H1 (cell line): ENCODE results near the gene PHF24. TPM values are rescaled to one million over a fixed set of nuclear protein-coding genes. Genes with fewer than 3 reads are reported as not detected.

Experiments used
- CTCF ChIA-PET: fragments of 300-600 bp; sonication (Branson Sonifier 250); formaldehyde crosslinking; loops from one replicate; lab custom pipeline; 2021; ENCODE audit not compliant: partially characterized antibody; lab: Charles Lee
- POLR2A ChIA-PET: fragments of 300-600 bp; sonication (Branson Sonifier 250); formaldehyde crosslinking; loops from one replicate; lab custom pipeline; 2021; ENCODE audit warnings: inconsistent platforms; ENCODE audit not compliant: partially characterized antibody; lab: Charles Lee
- DNase-seq, 2 experiments: peaks; one replicate each; pipeline versions ENCODE4 v3.0.0 to v3.0.0-alpha.2; 2010 to 2022; ENCODE audit warnings: low spot score in 2 of 2, low read depth in 1 of 2, mixed read lengths in 1 of 2
- FAIRE-seq: peaks from 2 replicates; lab custom pipeline; 2011; peaks lifted over from hg19 to GRCh38; lab: Jason Lieb, UNC
- H2AFZ ChIP-seq: 2 replicates; pipeline ENCODE4 v1.8.1; 2012; ENCODE audit warnings: low read length, inconsistent platforms
- H2AK5ac ChIP-seq: 2 replicates; pipeline ENCODE4 v1.6.1; 2013; ENCODE audit warnings: low read depth, low read length
- H2BK120ac ChIP-seq: replicated peaks from 2 replicates; pipeline ENCODE3; 2013; ENCODE audit warnings: low read depth, low read length, inconsistent platforms
- H2BK12ac ChIP-seq: 2 replicates; pipeline ENCODE4 v1.6.1; 2013; ENCODE audit warnings: low read depth, low read length
- H2BK15ac ChIP-seq: 2 replicates; pipeline ENCODE4 v1.6.1; 2013; ENCODE audit warnings: low read length
- H2BK20ac ChIP-seq: 2 replicates; pipeline ENCODE4 v1.6.1; 2013; ENCODE audit warnings: low read length
- H2BK5ac ChIP-seq: 2 replicates; pipeline ENCODE4 v1.6.1; 2013; ENCODE audit warnings: low read depth, low read length
- H3K14ac ChIP-seq: 2 replicates; pipeline ENCODE4 v1.6.1; 2013; ENCODE audit warnings: inconsistent platforms; ENCODE audit not compliant: insufficient read length
- H3K18ac ChIP-seq: 2 replicates; pipeline ENCODE4 v1.6.1; 2013; ENCODE audit warnings: low read length; ENCODE audit errors: extremely low read depth
- H3K23ac ChIP-seq: 2 replicates; pipeline ENCODE4 v1.6.1; 2013; ENCODE audit warnings: inconsistent platforms; ENCODE audit not compliant: insufficient read length
- H3K23me2 ChIP-seq: 2 replicates; pipeline ENCODE4 v1.6.1; 2013; ENCODE audit warnings: low read depth, low read length
- H3K27ac ChIP-seq: 2 replicates; pipeline ENCODE4 v1.6.1; 2011; ENCODE audit warnings: low read depth, low read length, inconsistent platforms
- H3K27me3 ChIP-seq, 4 experiments: replicated peaks in 1 of 4; 1 replicate in 1 of 4; 2 replicates in 3 of 4; pipeline versions ENCODE4 v1.6.1 to v1.8.1; 2011 to 2013; ENCODE audit warnings: low read length in 3 of 4, mild to moderate bottlenecking in 3 of 4, inconsistent platforms in 2 of 4, mixed read lengths in 2 of 4, moderate library complexity in 1 of 4; ENCODE audit not compliant: control insufficient read depth in 3 of 4, insufficient read depth in 3 of 4; ENCODE audit errors: extremely low read depth in 1 of 4
- H3K36me3 ChIP-seq, 4 experiments: 2 replicates each; pipeline versions ENCODE4 v1.6.1 to v1.8.1; 2011 to 2013; ENCODE audit warnings: mild to moderate bottlenecking in 4 of 4, low read length in 3 of 4, moderate library complexity in 2 of 4, control low read depth in 1 of 4, inconsistent platforms in 1 of 4; ENCODE audit not compliant: insufficient read depth in 4 of 4, control insufficient read depth in 2 of 4
- H3K4ac ChIP-seq: replicated peaks from 2 replicates; pipeline ENCODE3; 2013; ENCODE audit warnings: low read length, low read depth, mixed read lengths, inconsistent platforms; ENCODE audit not compliant: insufficient read length
- H3K4me1 ChIP-seq, 4 experiments: replicated peaks in 1 of 4; 1 replicate in 1 of 4; 2 replicates in 3 of 4; pipeline versions ENCODE4 v1.6.1 to v1.8.1; 2011 to 2013; ENCODE audit warnings: low read length in 3 of 4, inconsistent platforms in 2 of 4, mixed read lengths in 1 of 4; ENCODE audit not compliant: insufficient read depth in 4 of 4, control insufficient read depth in 3 of 4
- H3K4me2 ChIP-seq, 2 experiments: 2 replicates each; pipeline versions ENCODE4 v1.6.1 to v1.8.1; 2011 to 2013; ENCODE audit warnings: low read depth in 2 of 2, low read length in 2 of 2, control low read depth in 1 of 2, inconsistent platforms in 1 of 2, mild to moderate bottlenecking in 1 of 2; ENCODE audit not compliant: insufficient read depth in 1 of 2
- H3K4me3 ChIP-seq, 4 experiments: fragments of 200-600, 300-600 bp in 1 of 4; sonication (generic), shearing (Covaris generic), sonication (Bioruptor Twin) in 1 of 4; 2 replicates each; pipeline versions ENCODE4 v1.5.1 to v1.8.1; 2011 to 2016; ENCODE audit warnings: low read length in 4 of 4, low read depth in 3 of 4, control low read depth in 2 of 4, inconsistent platforms in 2 of 4, mild to moderate bottlenecking in 2 of 4, mixed read lengths in 1 of 4, moderate library complexity in 1 of 4; ENCODE audit not compliant: insufficient read depth in 2 of 4; ENCODE audit errors: extremely low read depth in 1 of 4
- H3K56ac ChIP-seq: replicated peaks from 2 replicates; pipeline ENCODE3; 2013; ENCODE audit warnings: low read depth, mild to moderate bottlenecking, mixed read lengths, low read length, inconsistent platforms; ENCODE audit not compliant: insufficient read length
- H3K79me1 ChIP-seq: 2 replicates; pipeline ENCODE4 v1.6.1; 2013; ENCODE audit warnings: low read depth, low read length, control low read depth
- H3K79me2 ChIP-seq, 2 experiments: 2 replicates each; pipeline versions ENCODE4 v1.6.1 to v1.8.1; 2012 to 2013; ENCODE audit warnings: low read length in 2 of 2, mild to moderate bottlenecking in 2 of 2, inconsistent platforms in 1 of 2; ENCODE audit not compliant: insufficient read depth in 2 of 2, control insufficient read depth in 1 of 2
- H3K9ac ChIP-seq, 4 experiments: replicated peaks in 1 of 4; 1 replicate in 1 of 4; 2 replicates in 3 of 4; pipeline versions ENCODE4 v1.6.1 to v1.8.1; 2011 to 2013; ENCODE audit warnings: low read depth in 3 of 4, low read length in 3 of 4, control low read depth in 2 of 4, mild to moderate bottlenecking in 2 of 4, moderate library complexity in 2 of 4, inconsistent platforms in 1 of 4; ENCODE audit errors: extremely low read depth in 1 of 4
- H3K9me3 ChIP-seq, 2 experiments: 2 replicates each; pipeline versions ENCODE4 v1.6.1 to v1.8.1; 2012 to 2013; ENCODE audit warnings: mild to moderate bottlenecking in 2 of 2, moderate library complexity in 2 of 2, control low read depth in 1 of 2, inconsistent platforms in 1 of 2, low read depth in 1 of 2, low read length in 1 of 2, mixed read lengths in 1 of 2; ENCODE audit not compliant: insufficient read depth in 2 of 2
- H4K20me1 ChIP-seq, 2 experiments: replicated peaks in 1 of 2; 2 replicates each; pipeline versions ENCODE3 to v1.8.1; 2011 to 2013; ENCODE audit warnings: inconsistent platforms in 2 of 2, low read length in 2 of 2, mild to moderate bottlenecking in 1 of 2; ENCODE audit not compliant: insufficient read depth in 2 of 2, control insufficient read depth in 1 of 2
- H4K5ac ChIP-seq: 2 replicates; pipeline ENCODE4 v1.6.1; 2013; ENCODE audit warnings: low read length, low read depth, mixed read lengths, inconsistent platforms; ENCODE audit not compliant: insufficient read length
- H4K8ac ChIP-seq: 2 replicates; pipeline ENCODE4 v1.8.0; 2013; ENCODE audit warnings: mild to moderate bottlenecking, moderate library complexity, low read length, inconsistent platforms; ENCODE audit not compliant: insufficient read depth; ENCODE audit errors: extremely low read depth
- H4K91ac ChIP-seq: replicated peaks from 2 replicates; pipeline ENCODE3; 2013; ENCODE audit warnings: low read length, mixed read lengths, inconsistent platforms; ENCODE audit not compliant: insufficient read length
- EP300 ChIP-seq, 2 experiments: IDR thresholded peaks; 1 replicate in 1 of 2; 2 replicates in 1 of 2; pipeline ENCODE4 v1.6.1; 2011 to 2012; ENCODE audit warnings: low read depth in 2 of 2, low read length in 2 of 2, mild to moderate bottlenecking in 2 of 2, borderline replicate concordance in 1 of 2, inconsistent platforms in 1 of 2, moderate library complexity in 1 of 2
- PHF8 ChIP-seq: fragments of 200-600 bp; sonication (generic); conservative IDR thresholded peaks from 2 replicates; pipeline ENCODE4 v1.7.1; 2012; ENCODE audit warnings: low read depth, mild to moderate bottlenecking, inconsistent platforms, low read length, moderate library complexity
- POLR2A ChIP-seq, 2 experiments: IDR thresholded peaks; 1 replicate in 1 of 2; 2 replicates in 1 of 2; pipeline ENCODE4 v1.6.1; 2011; ENCODE audit warnings: low read depth in 2 of 2, low read length in 2 of 2, mild to moderate bottlenecking in 2 of 2; ENCODE audit errors: control extremely low read depth in 1 of 2
- POLR2AphosphoS5 ChIP-seq: IDR thresholded peaks from 2 replicates; pipeline ENCODE4 v1.6.1; 2011; ENCODE audit warnings: low read depth, low read length
- RXRA ChIP-seq: IDR thresholded peaks from 2 replicates; pipeline ENCODE4 v1.6.1; 2011; ENCODE audit warnings: low read depth, mild to moderate bottlenecking, low read length, moderate library complexity; ENCODE audit not compliant: insufficient read depth
- SRF ChIP-seq: IDR thresholded peaks from 2 replicates; pipeline ENCODE4 v1.6.1; 2011; ENCODE audit warnings: mild to moderate bottlenecking, low read depth, low read length, moderate library complexity
- TAF1 ChIP-seq: IDR thresholded peaks from 2 replicates; pipeline ENCODE4 v1.6.1; 2011; ENCODE audit warnings: mild to moderate bottlenecking, low read depth, low read length
- WGBS, 2 experiments: shearing (Covaris generic) in 1 of 2; methylation state at CpG; one replicate each; pipeline versions ENCODE4 v1.1.6 to v1.1.7; 2013 to 2015; ENCODE audit warnings: low lambda C conversion rate in 2 of 2, mixed read lengths in 2 of 2, inconsistent platforms in 1 of 2, low coverage in 1 of 2, missing lambda C conversion rate in 1 of 2; ENCODE audit not compliant: insufficient replicate concordance in 2 of 2, insufficient coverage in 1 of 2, insufficient read length in 1 of 2; ENCODE audit errors: extremely low coverage in 1 of 2, missing lambda C conversion rate in 1 of 2; 5-methylcytosine and 5-hydroxymethylcytosine counted together
- polyA plus RNA-seq, 7 experiments: library from polyadenylated mRNA; depleted of rRNA in 3 of 7; stranded (reverse) in 5 of 7; unstranded in 2 of 7; fragments of >200 nt in 5 of 7; fragments of 200-250 nt in 2 of 7; gene quantifications; 1 replicate in 5 of 7; 2 replicates in 1 of 7; 4 replicates in 1 of 7; pipeline versions ENCODE4 v1.2.1 to v1.2.3, GENCODE V29; 2011 to 2013; ENCODE audit warnings: missing spikeins in 2 of 7, mixed read lengths in 2 of 7
- total RNA-seq: library from RNA; stranded (reverse); fragmentation: NEBNext Ultra II Directional; extraction: Animal tissue kit (Norgen Biotek cat#: 25700); gene quantifications from 2 replicates; pipeline ENCODE4 v1.2.1, GENCODE V29; 2021

The PHF24 gene
- total and polyA plus RNA-seq, 2 of the 8 experiments (the other 6 are each of a cell fraction or from before 2014, with no cell fraction given): 0.29 to 0.35 TPM

- H2BK12ac ChIP-seq: no peak overlapping the region
- 66% methylated on average over 10 of the region's 10 CpGs; no CpG with 5 or more reads in 1 of the 2 experiments for WGBS, 2 experiments
- no peak overlapping the region for H4K5ac ChIP-seq
- no peaks in the 10 kb centered on the region for H3K27me3 ChIP-seq
- H2BK15ac ChIP-seq: no peak overlapping the region
- no peak overlapping the region for H3K56ac ChIP-seq
- H3K79me2 ChIP-seq: peaks cover 0 to 12% of the 10 kb centered on the region in 2 experiments; a peak in 2 of 4 replicates
- FAIRE-seq (no peak), DNase-seq (no peak)
- ChIA-PET CTCF (interaction anchor here (0.6 to 14.8 kb wide), 36 partner anchors 11 to 479 kb away, joined by 3 to 148 read pairs (median 5); partner anchors contain the start of gene PIGO), POLR2A (interaction anchor here (0.8 to 2.8 kb wide), 13 partner anchors 8 to 94 kb away, joined by 3 to 12 read pairs (median 4); partner anchors contain the start of genes FANCG and VCP)
- H3K9me3 ChIP-seq: no peaks in the 10 kb centered on the region
- no peak overlapping the region for H2BK20ac ChIP-seq
- 0 out of 7 replicates have a peak overlapping the region, but pooled peaks of 1 of the 4 experiments have one; percentile 16 for H3K9ac ChIP-seq
- no peak overlapping the region for H2AFZ ChIP-seq
- no peaks in the 10 kb centered on the region for H4K20me1 ChIP-seq
- no peak overlapping the region for H3K14ac ChIP-seq
- H2BK120ac ChIP-seq: no peak overlapping the region
- no peak overlapping the region for H3K4ac ChIP-seq
- H4K91ac ChIP-seq: no peak overlapping the region
- no peak overlapping the region for H3K18ac ChIP-seq
- peaks cover 18 to 41% (median 26%) of the 10 kb centered on the region in 4 experiments; a peak in 7 of 8 replicates for H3K36me3 ChIP-seq
- no peak overlapping the region for H4K8ac ChIP-seq
- TF ChIP-seq TAF1 (peak; percentile 36; the same call in 1 of the 2 replicates), EP300 (IDR thresholded peaks at IDR 0.05; ENCODE audit: borderline replicate concordance in 1 of 2, low read depth in 2 of 2, low read length in 2 of 2) (no peak), PHF8 (no peak), SRF (peak; percentile 69), POLR2A (IDR thresholded peaks at IDR 0.05; ENCODE audit: control extremely low read depth in 1 of 2, low read depth in 2 of 2, low read length in 2 of 2) (peak in 1 of 2 experiments; percentile 37; a peak in 1 of 3 replicates), POLR2AphosphoS5 (peak; percentile 32), RXRA (no peak)
- no peak overlapping the region for H3K23ac ChIP-seq
- no peak overlapping the region for H2AK5ac ChIP-seq
- peak overlapping the region in 1 of 4 experiments; percentile 7; a peak in 1 of 8 replicates for H3K4me3 ChIP-seq
- H3K27ac ChIP-seq: 0 out of 2 replicates have a peak overlapping the region, but pooled peaks have one; percentile 46
- peak overlapping the region; percentile 2 to 36; a peak in 3 of 4 replicates for H3K4me2 ChIP-seq
- peaks cover 18 to 36% (median 30%) of the 10 kb centered on the region in 4 experiments for H3K4me1 ChIP-seq
- H3K23me2 ChIP-seq: peaks cover 3% of the 10 kb centered on the region
- H2BK5ac ChIP-seq: peak overlapping the region; percentile 36
- H3K79me1 ChIP-seq: peaks cover 6% of the 10 kb centered on the region; the same call in 1 of the 2 replicates
Observed at GRCh38 chr9:34993502-34994259, 35.6 kb downstream of the PHF24 start.
